OCI-LY1 (cell line): ENCODE data around the gene RAB3IL1.

Experiments
- CTCF ChIP-seq: fragments of 200-600 bp; sonication (generic), shearing (Covaris generic); IDR thresholded peaks from 2 replicates; pipeline ENCODE4 v1.5.1; 2017; ENCODE audit warnings: mild to moderate bottlenecking, antibody characterized with exemption, low read length, moderate library complexity, mixed read lengths
- EZH2 ChIP-seq: fragments of 200-600 bp; sonication (generic), shearing (Covaris generic); IDR thresholded peaks from 2 replicates; pipeline ENCODE4 v1.8.0; 2017; ENCODE audit warnings: borderline replicate concordance, mixed run types, mild to moderate bottlenecking, antibody characterized with exemption, low read length, moderate library complexity, mixed read lengths

GRCh38 chr11:61964058-61964665 is 46.8 kb upstream of the RAB3IL1 start:
- TF ChIP-seq CTCF (no peak), EZH2 (no peak)
